HepG2 (cell line): ENCODE results near the gene AGBL1.

Source experiments
- PHF8 ChIP-seq: sonication (generic); formaldehyde crosslinking; IDR thresholded peaks from 2 replicates; pipeline ENCODE4 v1.5.0; 2020; ENCODE audit warnings: missing genetic modification reagents
- POLR2AphosphoS5 ChIP-seq: IDR thresholded peaks from 2 replicates; pipeline ENCODE4 v1.6.1; 2012; ENCODE audit warnings: low read depth, low read length
- ZBTB21 ChIP-seq: sonication (generic); formaldehyde crosslinking; IDR thresholded peaks from 2 replicates; pipeline ENCODE4 v1.4.0; 2020; ENCODE audit warnings: missing genetic modification reagents
- TF ChIP-seq, protein P1 (sequence below): sonication (generic); formaldehyde crosslinking; IDR thresholded peaks from 2 replicates; pipeline ENCODE4 v1.4.0; 2020; ENCODE audit warnings: missing genetic modification reagents
- TF ChIP-seq, protein P2 (sequence below): sonication (generic); formaldehyde crosslinking; IDR thresholded peaks from 2 replicates; pipeline ENCODE4 v1.4.0; 2020; ENCODE audit warnings: missing genetic modification reagents

DNA sequence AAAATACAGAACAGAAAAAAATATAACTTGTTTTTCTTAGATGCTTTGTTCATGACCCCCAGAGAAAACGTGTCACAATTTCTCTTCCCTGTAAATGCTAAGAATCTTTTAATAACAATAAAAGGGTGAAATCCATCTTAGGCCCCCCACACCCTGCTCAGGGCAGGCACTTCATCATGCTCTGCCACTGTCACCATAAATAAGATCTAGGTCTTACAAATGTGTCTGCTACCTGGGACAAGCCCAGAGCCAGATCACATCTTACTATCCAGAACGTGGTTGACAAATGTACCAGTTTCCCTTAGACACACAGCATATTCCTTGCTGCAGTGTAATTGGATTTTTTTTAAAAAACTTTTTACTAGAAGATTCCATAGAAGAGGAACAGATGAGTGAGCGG lies 795.4 kb downstream of the AGBL1 start:
- no peak for TF ChIP-seq ZBTB21
- no peak for TF ChIP-seq POLR2AphosphoS5
- TF ChIP-seq, protein P1, sequence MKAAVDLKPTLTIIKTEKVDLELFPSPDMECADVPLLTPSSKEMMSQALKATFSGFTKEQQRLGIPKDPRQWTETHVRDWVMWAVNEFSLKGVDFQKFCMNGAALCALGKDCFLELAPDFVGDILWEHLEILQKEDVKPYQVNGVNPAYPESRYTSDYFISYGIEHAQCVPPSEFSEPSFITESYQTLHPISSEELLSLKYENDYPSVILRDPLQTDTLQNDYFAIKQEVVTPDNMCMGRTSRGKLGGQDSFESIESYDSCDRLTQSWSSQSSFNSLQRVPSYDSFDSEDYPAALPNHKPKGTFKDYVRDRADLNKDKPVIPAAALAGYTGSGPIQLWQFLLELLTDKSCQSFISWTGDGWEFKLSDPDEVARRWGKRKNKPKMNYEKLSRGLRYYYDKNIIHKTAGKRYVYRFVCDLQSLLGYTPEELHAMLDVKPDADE (CRISPR knock-in tag): no peak
- TF ChIP-seq PHF8 (CRISPR knock-in tag): no peak
- TF ChIP-seq, protein P2, sequence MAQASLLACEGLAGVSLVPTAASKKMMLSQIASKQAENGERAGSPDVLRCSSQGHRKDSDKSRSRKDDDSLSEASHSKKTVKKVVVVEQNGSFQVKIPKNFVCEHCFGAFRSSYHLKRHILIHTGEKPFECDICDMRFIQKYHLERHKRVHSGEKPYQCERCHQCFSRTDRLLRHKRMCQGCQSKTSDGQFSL (CRISPR knock-in tag): no peak
